VCaP (cell line): ENCODE results near the gene ETV1.

ENCODE experiments used
- H3K27ac ChIP-seq: fragments of 450-650 bp; 2 replicates; pipeline ENCODE4 v1.5.1; 2017
- CTCF ChIP-seq: fragments of 450-650 bp; conservative IDR thresholded peaks from 2 replicates; pipeline ENCODE4 v1.5.1; 2017; ENCODE audit warnings: mild to moderate bottlenecking, moderate library complexity

ETV1 gene

DNA sequence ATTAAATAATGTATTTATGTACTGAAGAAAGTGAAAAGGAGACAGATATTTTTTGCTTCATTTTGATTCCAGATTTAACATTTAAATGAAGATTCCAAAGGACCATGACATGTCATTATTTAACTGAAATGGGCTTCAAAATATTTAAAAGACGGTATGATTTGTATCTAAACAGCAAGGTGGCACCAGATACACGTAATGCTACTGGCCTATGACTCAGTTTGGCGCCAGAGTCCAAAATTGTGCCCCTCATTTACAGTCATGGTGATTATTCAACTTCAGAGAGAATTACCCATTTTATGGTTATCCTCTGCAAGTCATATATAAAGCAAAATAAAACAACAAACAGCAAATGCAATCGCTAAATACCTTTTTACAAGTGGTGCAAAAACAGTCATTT is 94.5 kb downstream of the ETV1 start:
- TF ChIP-seq CTCF = no peak
- no peak overlapping the region for H3K27ac ChIP-seq

DNA sequence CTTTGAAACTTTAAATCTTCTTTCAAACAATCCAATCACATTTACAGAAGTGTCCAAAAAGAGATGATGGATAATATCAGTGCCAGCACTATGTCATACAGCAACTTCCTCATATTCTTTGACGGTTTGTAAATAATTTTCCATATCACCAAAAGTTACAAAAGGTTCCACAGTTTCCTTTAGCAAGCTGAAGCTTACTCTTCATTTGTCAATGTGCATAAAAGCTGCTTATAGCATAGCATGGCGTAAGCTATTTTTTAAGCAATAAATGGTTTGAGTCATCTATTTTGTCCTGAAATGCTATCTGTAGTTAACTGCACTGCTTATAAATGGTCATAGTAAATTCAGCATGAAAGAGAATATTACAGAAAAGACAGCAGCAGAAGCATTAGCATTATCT is 95.1 kb downstream of the ETV1 start:
- H3K27ac ChIP-seq = no peak overlapping the region
- TF ChIP-seq CTCF = no peak

- TF ChIP-seq CTCF = no peak
- no peak overlapping the region for H3K27ac ChIP-seq
These were observed 98.7 kb downstream of the ETV1 start for GRCh38 chr7:13890793-13891192.

- TF ChIP-seq CTCF = no peak
- no peak overlapping the region for H3K27ac ChIP-seq
These were observed 103.1 kb downstream of the ETV1 start for GRCh38 chr7:13886356-13886755.

DNA sequence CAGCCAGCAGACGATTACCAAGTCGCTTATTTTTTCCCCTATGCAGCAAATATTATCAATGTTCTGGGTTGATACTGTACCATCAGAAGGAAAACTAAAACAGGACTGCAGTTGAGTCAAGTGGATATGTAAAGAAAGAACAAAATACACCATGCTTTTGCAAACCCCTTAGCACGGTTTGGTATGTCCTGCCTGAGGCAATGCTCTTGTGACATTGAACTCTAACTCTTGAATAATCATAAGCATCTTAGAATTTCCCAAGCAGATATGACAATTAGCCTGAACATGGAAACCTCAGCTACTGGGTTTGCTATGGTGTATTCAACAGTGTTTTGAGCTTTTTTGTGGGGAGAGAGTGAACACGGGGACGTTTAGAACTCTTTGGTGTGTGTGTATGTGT is 107.4 kb downstream of the ETV1 start:
- no peak for TF ChIP-seq CTCF
- no peak overlapping the region for H3K27ac ChIP-seq

DNA sequence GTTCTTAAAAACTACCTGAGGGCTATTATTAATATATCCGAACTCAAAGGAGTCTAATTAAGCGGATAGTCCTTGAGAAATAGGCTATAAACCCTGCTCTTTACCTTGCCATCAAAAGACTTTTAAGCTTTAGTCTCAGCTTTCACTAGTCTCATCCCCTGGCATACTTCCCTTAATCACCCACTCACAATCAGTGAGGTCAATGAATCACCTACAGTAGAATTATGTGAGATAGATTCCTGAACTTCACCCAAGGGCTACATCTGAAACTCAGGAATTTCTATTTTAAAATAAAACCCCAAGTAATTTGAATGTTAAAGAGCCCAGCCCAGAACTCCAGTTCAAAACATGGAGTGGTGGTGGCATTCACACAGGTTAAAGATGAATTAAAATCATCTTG is 108.7 kb downstream of the ETV1 start:
- TF ChIP-seq CTCF = no peak
- H3K27ac ChIP-seq = no peak overlapping the region

GRCh38 chr7:13879994-13880686 is 109.3 kb downstream of the ETV1 start:
- no peak for TF ChIP-seq CTCF
- no peak overlapping the region for H3K27ac ChIP-seq
